Measurements from ENCODE around the gene ICA1.
A peak's percentile ranks its signal among the peaks of the same experiment; 100 is the strongest.

The ICA1 gene

DNA sequence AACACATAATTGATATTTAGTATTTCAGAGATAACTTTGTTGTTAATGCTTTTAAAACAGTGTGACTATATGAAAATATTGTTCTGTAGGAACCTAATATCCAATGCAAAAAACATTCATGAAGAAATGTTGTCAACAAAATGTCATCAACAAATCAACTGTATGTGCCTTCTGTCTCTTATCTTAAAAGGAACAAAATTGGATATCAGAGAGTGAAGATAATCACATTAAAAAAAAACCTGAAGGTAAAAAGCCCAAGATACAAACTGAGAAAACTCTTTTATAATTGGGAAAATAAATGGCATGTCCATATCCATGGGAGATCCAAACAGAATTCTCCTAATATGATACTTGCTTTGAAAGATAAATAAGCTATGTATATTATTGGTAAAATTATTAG is 33.9 kb downstream of the ICA1 start:
- peak; percentile 86 for DNase-seq (ENCODE audit: low spot score)

DNA sequence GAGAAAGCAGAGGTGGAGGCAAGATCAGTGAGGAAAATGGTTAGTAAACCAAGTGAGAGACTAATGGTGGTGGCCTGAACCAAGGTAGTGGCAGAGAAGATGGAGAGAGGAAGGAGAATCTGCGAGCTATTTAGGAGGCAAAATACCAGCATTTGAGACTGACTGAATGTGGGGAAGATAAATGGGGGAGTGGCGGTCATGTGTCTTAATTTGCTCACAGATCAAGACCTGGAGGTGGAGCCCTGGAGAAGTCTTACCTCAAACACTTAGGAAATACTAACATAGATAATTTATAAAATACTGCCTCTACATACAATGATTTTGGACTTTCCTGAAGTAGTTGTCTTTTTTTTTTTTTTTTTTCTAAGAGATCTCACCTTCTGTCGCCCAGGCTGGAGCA is 34.7 kb downstream of the ICA1 start:
- no peak for DNase-seq (ENCODE audit: low spot score)

DNA sequence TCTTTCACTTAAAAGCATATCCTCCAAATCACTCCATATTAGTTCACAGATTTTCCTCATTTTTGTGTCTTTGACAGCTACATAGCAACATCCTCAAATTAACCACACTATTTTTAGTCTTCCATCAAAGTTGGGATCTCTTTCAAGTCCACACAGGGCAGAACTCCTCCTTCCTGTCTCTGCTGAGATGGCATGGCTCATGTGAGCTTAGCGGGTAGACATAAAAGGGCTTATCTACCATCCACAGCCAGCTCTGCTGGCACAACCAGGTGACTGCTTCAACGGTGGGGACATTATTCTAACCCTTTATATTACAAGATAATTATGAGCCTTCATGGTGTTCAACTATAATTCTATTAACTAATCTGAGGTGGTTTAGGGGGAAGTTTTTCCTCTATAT is 35.5 kb downstream of the ICA1 start:
- no peak for DNase-seq (ENCODE audit: low spot score)

DNA sequence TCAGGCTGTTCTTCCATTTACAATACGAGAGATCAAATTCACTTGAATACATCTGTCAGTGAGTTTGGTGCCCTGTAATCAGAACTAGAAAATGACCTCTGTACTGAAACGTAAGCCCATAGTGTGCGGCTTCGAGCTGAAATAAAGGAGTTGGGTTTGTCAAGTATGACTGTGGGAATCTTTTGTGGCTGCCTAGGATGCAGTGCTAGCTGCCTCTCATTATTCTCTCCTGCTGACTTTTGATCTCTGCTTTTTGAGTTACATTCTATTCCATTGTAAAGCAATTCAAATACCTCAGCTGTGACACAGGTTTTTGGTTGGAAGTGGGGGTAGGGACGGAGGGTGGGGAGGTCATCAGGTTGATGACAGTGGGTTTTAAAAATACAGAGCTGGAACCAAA is 40.4 kb downstream of the ICA1 start:
- DNase-seq (ENCODE audit: low spot score) = no peak

DNA sequence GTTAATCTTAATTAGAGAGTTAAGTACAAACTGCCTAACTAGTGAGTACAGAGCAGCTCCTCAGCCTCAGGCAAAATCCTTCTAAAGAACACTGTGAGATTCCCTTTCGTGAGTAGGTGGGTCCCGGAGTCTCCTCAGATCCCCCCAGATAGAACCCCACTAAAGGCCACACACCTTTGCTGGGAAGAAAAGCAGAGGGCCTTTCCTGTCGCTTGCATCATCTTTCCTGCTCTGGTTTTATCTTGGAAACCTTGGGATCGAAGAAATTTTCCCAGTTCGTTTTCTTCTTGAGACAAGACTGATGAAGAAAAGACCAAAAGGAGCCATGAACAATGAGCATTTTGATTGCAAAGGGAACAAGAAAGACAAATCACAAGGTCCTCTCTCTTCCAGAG is 40.9 kb downstream of the ICA1 start:
- no peak for DNase-seq (ENCODE audit: low spot score)

DNA sequence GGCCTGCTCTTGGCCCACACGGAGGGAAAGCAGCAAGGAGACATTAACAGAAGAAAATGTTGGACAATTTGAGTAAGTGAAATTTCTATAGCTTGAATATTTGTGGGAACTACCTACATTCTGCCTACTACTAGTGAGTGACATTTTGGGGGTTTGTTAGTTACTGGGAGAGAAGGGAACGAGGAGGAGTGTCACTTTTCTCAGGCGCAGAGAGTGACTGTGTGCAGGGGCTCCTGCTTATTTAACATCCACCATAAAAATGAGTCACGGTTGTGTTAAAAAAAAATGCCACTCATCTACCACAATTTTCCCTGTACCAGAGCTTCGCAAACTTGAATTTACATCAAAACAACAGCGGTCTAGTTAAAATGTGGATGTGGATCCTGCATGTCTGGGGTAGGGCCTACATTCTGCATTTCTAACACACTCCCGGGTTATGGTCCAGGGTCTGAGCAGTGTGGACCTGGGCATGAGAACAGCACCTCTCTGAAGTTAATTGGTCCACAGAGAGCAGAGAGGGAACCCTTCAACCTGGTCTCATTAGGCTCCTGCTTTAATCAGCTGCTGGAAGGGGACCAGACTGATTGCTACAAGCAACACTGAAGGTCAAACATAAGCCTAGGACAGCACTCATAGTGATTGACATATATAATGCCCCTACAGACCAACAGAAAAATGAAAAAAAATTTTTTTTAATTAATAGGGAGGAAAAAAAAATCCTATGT is 41.4 kb downstream of the ICA1 start:
- no peak for DNase-seq (ENCODE audit: low spot score)

DNA sequence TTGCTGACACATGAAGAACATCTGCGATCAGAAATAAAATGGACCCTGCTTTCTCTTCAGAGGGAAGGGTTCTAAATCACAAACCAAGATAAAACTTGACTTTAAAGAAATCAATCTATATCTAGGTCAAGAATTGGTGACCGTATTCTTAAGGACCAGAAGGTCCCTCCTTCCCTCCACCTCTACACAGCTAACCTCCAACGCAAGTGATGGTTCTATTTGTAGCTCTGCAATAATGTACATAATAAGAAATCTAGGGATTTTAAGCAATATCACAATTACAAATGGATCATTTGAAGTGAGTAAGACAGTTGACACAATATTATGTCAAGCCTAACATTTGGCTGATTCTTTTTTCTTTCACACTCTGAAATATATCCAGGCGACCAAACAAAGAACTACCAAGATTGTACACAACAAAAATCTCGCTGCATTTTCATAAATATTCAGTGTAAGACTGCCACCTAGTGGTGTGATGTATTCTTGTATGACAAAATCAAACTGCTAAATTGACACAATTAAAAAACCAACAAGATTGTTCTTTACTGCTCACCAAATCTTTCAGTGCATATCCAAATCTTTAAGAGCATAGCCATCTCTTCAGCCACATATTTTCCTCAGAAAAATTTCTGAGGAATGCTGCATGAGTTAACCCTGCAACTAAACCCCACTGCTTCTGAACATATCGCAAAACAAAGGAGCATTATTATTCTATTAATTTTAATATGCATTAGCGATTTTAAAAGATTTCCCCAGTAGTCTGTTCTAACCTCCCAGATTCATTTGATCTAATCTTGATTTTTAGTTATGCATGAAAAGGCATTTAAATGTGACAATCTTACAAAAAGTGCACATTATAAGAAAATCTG is 44.5 kb downstream of the ICA1 start:
- peak; percentile 69 for DNase-seq (ENCODE audit: low spot score)

DNA sequence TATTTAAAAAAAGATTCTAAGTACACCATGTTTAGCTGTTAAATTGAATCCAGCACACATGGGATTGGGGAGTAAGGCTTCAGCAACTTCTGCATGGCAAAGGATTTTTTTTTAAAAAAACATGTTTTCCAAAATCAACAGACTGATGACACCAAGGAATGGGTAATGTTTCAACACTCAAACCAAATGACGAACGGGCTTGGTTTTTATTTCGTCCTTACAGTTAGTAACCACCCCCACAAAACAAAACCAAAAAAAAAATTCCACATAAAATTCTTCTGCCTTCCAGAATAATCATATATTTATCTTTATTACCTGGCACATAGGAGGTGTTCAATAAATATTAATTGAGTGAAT is 45.7 kb downstream of the ICA1 start:
- DNase-seq (ENCODE audit: low spot score) = no peak

DNA sequence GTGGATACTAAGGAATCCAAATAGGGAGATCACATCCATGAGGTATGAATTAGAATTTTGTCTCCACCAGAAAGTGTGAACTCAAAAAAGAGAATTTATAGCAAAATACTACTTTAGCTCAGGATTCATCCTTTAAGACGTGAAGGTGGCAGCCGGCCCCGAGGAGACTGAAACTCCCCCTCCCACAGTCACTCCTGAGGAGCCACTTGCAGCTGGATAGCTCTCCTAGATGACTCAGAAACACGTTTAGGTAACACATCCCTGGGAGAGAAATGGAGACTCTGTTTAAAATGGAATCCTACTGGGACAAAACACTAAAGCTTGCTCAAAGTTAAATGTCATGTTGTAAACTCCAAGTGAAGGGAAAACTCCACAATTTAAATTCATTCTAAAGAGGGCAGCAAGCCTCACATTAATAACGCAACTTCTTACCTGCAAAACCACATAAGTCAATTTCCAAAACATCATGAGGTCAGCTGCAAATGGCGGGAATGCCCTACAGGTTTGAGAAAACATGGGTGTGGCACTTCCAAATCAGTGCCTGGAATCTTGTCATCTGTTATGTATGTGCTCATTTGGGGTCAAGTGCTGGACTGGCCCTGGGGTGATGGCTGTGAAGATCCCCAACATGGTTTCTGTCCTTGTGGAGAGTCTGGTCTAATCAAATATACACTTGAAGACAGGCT is 46.2 kb downstream of the ICA1 start:
- DNase-seq (ENCODE audit: low spot score) = no peak

DNA sequence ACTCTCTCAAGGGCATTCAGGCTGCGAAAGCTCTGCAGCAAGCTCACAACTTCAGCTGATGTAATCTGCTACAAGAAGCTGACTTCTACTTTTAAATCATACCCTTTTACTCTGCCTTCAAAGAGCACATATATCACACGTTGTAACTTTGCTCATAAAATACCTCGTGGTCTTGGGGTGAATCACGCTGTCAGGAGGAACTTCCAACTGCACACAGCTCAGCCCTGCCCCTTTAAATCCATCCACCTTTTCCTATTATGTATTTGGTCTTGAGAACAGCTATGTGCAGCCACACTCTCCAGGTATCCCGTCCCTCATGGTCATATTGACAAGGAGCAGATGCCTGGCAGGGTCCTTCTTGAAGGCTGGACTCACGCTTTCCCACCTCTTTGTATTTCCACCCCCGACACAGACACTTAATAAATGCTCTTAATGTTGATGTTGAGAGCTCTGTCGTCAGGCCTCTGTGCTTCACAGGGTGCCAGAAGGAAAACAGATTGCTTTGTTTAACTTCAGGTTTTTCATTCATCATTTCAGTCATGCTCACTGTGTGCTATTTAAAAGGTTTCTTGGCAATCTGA is 47.6 kb downstream of the ICA1 start:
- peak; percentile 74 for DNase-seq (ENCODE audit: low spot score)

DNA sequence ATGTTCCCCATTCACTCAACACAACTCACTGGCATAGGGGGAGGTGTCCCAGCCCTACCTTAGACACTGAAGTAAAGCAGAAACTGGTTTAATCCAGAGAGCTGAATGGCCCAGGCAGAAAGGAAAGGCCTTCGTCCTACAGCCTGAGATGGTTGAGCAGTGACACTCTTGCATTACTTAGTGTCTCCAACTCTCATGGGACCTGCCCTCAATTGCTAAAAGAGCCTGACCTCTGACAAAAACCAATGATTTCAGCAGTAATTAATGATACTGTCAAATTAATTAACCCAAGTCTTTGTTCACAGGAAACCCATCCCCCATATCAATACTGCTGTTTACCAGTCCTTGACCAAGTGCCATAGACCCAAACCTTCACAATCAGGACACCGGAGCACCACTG is 48.6 kb downstream of the ICA1 start:
- no peak for DNase-seq (ENCODE audit: low spot score)

DNA sequence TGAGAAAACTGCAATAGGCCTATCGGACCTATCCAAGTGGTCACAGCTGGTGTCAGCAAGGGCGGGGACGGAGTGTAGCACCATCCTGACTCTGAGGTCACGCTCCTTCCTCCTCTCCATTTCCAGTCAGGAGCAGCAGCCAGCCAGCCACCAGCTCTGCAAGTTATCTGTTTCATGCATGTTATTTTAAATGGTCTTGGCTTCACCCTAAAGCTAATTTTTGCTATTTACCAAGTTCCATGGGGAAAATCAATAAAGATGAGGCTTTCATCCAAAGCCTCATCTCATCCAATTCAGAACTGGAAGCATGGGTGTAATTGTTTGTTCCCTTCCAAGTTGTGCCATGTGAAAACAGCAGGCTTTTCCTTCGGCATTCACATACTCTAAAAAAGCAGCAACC is 49.3 kb downstream of the ICA1 start:
- no peak for DNase-seq (ENCODE audit: low spot score)

DNA sequence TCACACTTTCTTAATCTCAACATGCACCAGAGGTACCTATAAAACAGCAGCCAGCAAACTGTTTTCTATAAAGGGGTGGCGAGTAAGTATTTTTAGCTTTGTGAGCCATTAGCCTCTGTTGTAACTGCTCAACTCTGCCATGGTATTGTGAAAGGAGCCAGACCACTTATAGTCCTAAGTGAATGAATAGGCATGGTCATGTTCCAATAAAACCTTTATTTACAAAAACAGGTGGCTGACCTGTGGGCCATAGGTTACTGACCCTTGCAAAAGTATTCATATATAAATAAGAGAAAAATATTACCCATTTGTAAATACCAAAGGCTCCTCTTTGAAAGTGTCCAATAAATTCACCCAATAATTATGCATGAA is 50.3 kb downstream of the ICA1 start:
- no peak for DNase-seq (ENCODE audit: low spot score)

DNA sequence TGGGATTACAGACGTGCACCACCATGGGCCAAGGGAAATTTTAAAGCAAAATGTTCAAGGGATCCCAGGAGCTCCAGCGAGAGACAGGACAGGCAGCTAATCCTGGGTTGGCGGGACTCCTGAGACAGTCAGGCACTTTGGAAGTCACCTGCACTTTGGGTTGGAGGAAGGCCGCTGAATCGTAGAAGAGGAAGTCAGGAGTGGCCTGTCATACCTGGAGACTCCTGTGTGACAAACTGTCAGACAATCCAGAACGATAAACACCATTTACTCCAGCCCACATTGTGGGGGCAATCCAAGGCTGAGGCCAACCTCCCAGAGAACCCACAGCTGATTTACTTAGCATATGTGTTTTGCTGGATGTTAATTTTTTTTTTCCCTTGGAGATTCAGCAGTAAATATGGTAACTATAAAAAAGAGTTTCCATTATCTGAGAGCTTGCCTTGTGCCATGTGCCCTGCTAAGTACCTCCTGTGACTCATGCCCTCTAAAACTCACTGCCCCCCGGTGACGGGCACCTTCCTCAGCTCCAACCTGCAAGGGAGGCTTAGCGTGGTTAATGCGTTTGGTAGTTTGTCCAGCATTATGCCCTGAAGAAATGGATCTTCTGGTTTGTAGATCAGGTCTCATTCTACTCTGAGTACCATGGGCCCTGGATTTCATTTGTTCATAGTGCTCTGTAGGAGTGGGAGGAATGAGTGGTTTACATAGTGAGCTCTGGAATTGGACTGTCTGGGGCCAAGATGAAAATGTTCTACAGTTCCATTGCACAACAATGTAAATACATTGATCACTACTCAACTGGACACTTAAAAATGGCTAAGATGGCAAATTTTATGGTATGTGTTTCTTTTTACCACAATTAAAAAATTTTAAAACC is 50.9 kb downstream of the ICA1 start:
- no peak for DNase-seq (ENCODE audit: low spot score)

DNA sequence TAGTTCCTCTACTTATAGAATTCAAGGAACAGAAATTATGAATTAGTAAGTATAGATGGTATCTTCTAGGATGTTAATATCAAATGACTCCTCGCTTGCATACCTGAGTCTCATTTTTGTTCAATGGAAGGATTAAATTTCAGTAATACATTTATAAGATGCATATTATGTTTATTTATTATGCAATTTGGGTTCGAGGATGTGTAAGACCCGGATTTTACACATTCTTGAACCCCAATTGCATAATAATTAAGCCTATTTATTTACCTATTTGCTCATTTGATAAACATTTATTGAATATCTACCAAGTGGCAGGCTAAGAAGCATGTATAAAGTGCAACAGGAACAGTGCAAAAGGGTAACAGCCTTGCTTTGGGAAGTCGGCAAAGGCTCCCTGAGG is 52.6 kb downstream of the ICA1 start:
- DNase-seq (ENCODE audit: low spot score) = no peak

DNA sequence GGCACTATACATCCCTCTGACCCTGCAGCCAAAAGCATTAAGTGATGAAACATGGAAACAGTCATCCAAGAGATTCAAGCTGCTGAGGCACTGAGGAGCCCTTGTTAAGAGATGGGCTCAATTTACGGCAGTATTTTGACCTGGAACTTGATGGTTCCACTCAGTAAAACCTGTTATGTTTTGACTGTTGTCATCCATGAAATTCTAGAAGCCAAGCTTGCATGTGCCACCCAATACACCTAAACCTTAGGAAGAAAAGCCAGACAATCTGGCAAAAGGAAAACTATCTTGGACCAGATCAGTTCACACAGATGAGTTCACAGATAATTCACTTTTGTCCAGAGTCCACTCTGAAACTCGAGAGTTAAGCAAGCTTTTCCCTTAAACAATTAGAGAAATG is 53.2 kb downstream of the ICA1 start:
- no peak for DNase-seq (ENCODE audit: low spot score)

DNA sequence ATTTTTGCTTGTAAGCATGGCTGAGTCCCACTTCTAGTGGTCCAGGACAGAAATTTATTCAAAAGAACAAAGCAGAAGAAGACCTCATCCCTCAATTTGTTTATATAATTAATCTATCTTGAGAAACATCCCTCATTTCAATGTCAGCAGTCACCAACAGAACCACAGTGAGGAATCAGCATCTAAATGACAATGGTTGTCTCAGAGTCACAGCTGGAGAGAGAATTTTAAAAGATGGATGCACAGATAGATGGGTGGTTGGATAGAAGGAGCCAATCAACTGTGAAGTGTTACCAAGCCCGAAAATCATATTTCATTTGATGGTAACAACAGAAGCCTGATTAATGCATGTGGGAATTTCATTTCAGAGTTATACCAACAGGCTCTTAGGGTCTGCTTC is 55.0 kb downstream of the ICA1 start:
- no peak for DNase-seq (ENCODE audit: low spot score)

DNA sequence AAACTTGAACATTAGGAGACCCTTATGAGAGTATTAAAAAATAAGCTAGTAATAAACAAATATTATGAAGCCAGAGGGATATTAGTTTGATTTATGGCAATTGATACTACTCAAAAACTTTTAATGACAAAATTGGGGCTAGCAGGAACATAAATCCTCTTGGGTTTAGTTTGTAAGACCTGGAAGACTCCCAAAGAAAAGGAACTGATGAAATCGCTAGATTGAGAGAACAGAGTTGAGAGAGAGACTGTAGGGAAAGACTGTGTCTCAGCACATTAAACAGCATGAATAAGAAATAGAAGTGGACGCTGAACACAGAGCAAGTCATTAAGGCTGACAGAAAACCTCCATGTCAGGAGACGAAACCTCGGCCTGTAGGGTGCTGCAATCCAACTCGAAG is 56.4 kb downstream of the ICA1 start:
- DNase-seq (ENCODE audit: low spot score) = no peak

DNA sequence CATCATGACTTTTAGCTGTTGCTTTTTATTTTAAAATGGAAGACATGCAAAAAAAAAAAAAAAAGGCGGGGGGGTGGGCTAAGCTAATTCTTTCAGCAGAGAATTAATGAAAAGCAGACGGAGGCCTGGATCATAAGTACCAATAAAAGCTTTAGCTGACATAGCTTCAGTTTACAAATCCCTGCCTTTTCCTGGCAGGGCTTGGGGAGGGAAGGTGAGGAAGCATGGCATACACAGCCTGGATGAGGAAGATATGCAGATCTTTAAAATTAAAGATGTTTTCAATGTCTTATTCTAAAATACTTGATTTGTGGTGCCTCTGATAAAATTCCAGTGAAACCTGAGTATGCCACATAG is 57.0 kb downstream of the ICA1 start:
- no peak for DNase-seq (ENCODE audit: low spot score)

DNA sequence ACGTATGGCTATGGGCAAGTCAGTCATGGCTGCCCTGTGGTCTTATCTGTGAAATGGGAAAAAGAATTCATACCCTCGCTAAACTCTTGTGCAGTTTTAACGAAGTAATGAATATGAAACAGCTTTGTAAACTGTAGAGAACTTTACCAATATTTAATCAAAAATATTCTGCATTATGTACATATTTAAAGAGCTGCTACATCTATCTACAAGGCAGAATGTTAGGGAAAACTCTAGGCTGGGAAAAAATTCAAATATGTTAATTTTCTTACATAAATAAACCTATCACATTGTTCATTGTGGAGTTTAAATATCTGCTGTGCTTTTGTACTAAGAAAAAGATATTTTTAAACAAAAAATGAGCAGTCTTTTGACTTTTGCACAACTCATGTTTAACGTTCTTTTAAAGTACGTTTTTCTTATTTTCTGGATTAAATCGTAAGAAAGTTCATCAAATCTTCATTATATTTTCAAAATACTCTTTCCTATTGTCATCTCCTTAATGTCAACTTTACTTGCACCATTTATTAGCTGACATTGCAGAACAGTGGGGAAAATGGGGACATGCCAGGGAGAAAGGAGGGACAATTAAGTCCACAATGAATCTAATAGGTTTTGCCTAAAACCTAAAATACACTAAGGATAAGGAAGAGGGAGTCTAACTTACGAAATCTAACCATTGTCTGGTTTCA is 57.5 kb downstream of the ICA1 start:
- no peak for DNase-seq (ENCODE audit: low spot score)
